Epithelial cell of proximal tubule (primary cell): Measurements from ENCODE around the gene TBCEL. TPM values are rescaled to one million over a fixed set of nuclear protein-coding genes. Genes with fewer than 3 reads are reported as not detected.
"Not testable (repeated sequence)": the region's sequence is repeated elsewhere in the genome, so short reads cannot be mapped to it uniquely, and the experiment has no call there.

Experiments
- DNase-seq: peaks from one replicate; pipeline ENCODE4 v3.0.0-alpha.2; 2011; ENCODE audit warnings: low read depth
- H3K4me3 ChIP-seq: 2 replicates; pipeline ENCODE4 v1.5.1; 2011; ENCODE audit warnings: low read depth, mild to moderate bottlenecking, low read length
- total RNA-seq: library from RNA; depleted of rRNA; stranded (reverse); fragments of >200 nt; gene quantifications from 2 replicates; pipeline ENCODE4 v1.2.3, GENCODE V29; 2015
- TF ChIP-seq, protein P1 (sequence below): conservative IDR thresholded peaks from 2 replicates; pipeline ENCODE4 v1.5.1; 2012; ENCODE audit warnings: low read depth, mild to moderate bottlenecking, low read length

The TBCEL gene
- total RNA-seq, 1 donor from 2014 or later, result 6.1 TPM

DNA sequence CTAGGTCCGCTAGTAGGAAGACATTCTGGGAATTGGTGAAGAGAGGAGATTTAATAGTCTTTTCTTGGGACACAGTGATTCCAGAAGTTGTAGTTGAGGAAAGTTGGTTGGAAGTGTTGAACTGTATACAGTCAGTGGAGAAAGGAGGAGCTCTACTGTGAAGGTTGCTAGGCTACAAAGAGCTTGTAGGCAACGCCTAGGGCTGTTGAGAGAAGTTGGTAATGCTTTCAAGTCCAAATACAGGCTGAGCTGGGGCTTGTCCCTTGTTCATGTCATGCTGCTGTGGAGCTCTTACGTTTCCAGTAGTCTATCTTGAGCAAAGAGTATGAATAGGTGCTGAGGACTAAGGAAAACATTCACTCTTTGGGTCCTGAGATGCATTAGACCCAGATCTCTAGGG is 1.1 kb downstream of the TBCEL start:
- H3K4me3 ChIP-seq, result peak overlapping the region; percentile 90
- TF ChIP-seq, protein P1, sequence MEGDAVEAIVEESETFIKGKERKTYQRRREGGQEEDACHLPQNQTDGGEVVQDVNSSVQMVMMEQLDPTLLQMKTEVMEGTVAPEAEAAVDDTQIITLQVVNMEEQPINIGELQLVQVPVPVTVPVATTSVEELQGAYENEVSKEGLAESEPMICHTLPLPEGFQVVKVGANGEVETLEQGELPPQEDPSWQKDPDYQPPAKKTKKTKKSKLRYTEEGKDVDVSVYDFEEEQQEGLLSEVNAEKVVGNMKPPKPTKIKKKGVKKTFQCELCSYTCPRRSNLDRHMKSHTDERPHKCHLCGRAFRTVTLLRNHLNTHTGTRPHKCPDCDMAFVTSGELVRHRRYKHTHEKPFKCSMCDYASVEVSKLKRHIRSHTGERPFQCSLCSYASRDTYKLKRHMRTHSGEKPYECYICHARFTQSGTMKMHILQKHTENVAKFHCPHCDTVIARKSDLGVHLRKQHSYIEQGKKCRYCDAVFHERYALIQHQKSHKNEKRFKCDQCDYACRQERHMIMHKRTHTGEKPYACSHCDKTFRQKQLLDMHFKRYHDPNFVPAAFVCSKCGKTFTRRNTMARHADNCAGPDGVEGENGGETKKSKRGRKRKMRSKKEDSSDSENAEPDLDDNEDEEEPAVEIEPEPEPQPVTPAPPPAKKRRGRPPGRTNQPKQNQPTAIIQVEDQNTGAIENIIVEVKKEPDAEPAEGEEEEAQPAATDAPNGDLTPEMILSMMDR, result no peak
- DNase-seq, result peak; percentile 15

DNA sequence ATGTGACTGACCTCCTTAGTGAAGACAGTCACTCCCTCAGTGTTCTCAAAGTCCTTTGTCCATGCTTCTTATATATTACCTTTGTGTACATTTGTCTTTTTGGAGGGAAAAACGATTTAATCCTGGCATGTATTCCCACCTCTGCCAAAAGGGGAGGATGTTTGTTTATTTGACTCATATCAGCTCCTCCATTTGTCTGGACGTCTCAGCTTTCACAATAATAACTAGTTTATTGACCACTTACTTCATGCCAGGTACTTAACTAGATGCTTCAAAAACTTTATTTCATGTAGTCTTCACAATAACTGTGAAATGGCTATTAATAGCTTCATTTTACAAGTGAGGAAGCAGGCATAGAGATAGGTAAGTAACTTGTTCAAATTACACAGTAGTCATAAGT is 5.3 kb downstream of the TBCEL start:
- TF ChIP-seq, protein P1, result no peak
- no peak for DNase-seq
- H3K4me3 ChIP-seq, result no peak overlapping the region

DNA sequence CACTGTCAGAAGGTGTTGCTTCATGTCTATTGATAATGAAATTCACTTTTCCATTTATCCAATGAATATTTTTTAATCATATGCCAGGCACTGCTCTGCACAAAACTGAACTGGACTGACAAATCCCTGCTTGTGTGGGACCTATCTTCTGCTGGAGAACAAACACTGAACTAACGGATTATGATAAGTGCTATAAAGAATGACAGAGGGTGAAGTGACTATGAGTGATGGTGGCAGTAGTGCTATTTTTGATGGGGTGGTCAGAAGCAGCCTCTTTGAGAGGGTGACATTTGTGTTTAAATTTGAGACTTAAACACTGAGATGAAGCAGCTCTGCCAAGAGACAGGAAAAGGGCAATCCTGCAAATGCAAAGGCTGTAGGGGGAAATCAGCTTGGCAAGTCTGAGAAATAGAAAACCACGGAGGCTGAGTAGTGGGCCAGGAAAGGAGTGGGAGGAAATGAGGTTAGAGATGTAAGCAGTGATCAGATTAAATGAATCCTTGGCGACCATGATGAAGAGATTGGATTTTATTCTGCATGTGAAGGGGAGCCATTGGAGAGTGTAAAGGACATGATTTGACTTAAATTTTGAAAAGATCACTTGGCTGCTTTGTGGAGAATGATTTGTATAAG is 6.0 kb downstream of the TBCEL start:
- H3K4me3 ChIP-seq, result no peak overlapping the region
- TF ChIP-seq, protein P1, result no peak
- no peak for DNase-seq

DNA sequence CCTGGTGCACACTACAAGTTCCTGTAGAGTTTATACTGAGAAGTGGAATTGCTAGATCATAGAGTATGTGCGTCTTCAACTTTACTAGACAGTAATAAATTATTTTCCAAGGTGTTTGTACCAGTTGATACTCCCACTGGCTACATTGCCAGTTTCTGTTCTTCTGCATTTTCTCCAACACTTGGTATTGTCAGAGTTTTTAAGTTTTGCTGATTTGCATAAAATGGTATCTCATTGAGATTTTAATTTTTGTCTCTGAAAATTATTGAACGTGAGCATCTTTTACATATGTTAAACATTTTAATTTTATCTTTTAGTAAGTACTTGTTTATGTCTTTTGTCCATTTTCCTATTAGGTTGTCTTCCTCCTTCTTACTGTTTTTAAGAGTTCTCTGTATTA is 7.3 kb downstream of the TBCEL start:
- no peak for DNase-seq
- TF ChIP-seq, protein P1, result no peak
- H3K4me3 ChIP-seq, result no peak overlapping the region

DNA sequence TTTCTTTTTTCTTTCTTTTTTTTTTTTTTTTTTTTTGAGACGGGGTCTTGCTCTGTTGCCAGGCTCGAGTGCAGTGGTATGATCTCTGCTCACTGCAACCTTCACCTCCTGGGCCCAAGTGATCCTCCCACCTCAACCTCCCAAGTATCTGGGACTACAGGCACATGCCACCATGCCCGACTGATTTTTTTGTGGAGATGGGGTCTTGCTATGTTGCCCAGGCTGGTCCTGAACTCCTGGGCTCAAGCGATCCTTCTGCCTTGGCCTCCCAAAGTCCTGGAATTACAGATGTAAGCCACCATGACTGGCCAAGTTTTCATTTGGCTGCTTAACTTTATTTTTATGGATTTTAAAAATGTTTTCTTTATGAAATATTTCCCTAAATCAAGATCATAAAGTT is 7.7 kb downstream of the TBCEL start:
- H3K4me3 ChIP-seq, DNase-seq: not testable (repeated sequence)

DNA sequence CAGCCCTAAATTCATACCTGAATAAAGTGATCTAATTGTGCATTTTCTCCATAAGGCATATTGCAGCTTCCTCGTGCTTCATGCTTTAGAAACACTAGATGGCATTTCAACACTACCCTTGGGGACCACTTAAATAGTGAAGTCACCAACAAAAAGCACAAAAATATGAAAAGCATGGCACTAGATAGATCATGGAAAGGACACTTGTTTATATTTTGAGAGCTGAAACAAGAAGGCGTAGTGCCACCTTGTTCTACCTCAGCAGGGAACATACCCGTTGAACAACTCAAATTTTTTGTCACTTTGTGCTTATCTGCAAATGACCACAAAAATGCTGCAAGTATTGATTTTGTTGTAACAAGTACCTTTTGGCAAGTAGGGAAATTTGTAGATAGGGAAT is 8.6 kb downstream of the TBCEL start:
- no peak for DNase-seq
- H3K4me3 ChIP-seq, result no peak overlapping the region

DNA sequence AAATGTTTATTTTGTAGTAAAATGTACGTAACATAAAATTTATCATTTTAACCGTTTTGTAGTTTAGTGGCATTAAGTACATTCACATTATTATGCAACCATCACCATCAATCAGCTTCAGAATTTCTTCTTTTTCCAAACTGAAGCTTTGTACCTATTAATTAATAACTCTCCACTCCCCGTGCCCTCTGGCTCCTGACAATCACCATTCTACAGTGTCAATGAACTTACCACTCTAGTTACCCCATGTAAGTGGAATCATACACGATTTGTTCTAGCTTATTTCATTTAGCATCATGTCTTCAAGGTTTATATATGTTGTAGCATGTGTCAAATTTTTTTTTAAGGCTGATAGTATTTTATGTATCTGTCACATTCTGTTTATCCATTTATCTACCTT is 9.7 kb downstream of the TBCEL start:
- no peak for DNase-seq
- no peak overlapping the region for H3K4me3 ChIP-seq
- TF ChIP-seq, protein P1, result no peak

More for the DNA sequence above, 8.6 kb downstream of the TBCEL start:
- TF ChIP-seq, protein P1, result peak; percentile 17
